ENCODE data around the gene PCID2. TPM values are rescaled to one million over a fixed set of nuclear protein-coding genes. Genes with fewer than 3 reads are reported as not detected.

PCID2 gene
- total and polyA plus RNA-seq, 5 donors from 2014 or later = 46.8 to 95.4 (median 82.1) TPM

DNA sequence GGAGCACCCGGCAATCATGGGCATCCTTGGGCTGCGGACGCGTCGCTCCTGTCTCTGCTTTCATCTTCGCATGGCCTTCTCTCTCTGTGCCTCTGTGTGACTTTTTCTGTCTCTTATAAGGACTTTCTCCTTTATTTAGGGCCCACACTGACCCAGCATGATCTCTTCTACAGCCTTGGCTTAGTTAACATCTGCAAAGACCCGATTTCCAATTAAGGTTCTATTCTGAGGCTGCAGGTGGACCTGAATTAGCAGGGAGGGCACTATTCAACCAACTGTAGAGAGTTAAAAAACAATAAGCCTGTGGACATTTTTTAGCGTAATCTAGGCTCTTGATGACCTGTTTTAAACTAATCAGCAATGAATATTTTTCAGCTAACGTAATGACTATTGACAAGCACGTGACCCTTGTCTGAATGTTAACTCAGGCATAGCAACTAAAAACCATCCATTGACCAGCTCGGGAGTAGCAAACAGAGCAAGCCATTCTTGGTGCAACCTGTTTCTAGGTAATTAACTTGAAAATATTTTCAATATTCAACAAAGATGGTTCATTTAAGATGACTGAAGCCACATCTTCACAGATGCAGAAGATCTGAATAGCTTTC is 70.7 kb downstream of the PCID2 start:
- Histone ChIP-seq H3K27me3 (ENCODE audit: control insufficient read depth, insufficient read depth, low read length) (peaks cover 2% of the 10 kb centered on the region), H3K9me3 (ENCODE audit: control insufficient read depth in 2 of 2, low read length in 2 of 2) (no peaks in the 10 kb centered on the region), H3K4me3 (ENCODE audit: low read depth, low read length) (no peak overlapping the region), H3K36me3 (ENCODE audit: control insufficient read depth, insufficient read depth, low read length) (no peaks in the 10 kb centered on the region), H3K27ac (ENCODE audit: insufficient read depth, low read length, poor library complexity, severe bottlenecking) (no peak overlapping the region), H3K4me1 (ENCODE audit: control insufficient read depth, insufficient read depth, low read length, poor library complexity, severe bottlenecking) (no peaks in the 10 kb centered on the region)
- peak overlapping the region in 1 of 3 donors; percentile 32 for H3K27ac Mint-ChIP-seq
- H3K4me1 Mint-ChIP-seq = no peaks in the 10 kb centered on the region
- no peaks in the 10 kb centered on the region for H3K36me3 Mint-ChIP-seq
- H3K27me3 Mint-ChIP-seq = peaks cover 30% of the 10 kb centered on the region
- ATAC-seq (ENCODE audit: low read depth in 2 of 2) (no peak), DNase-seq (no peak)
- peaks cover 0 to 2% (median 0%) of the 10 kb centered on the region in 7 donors for H3K9me3 Mint-ChIP-seq
- no peak overlapping the region for H3K4me3 Mint-ChIP-seq

DNA sequence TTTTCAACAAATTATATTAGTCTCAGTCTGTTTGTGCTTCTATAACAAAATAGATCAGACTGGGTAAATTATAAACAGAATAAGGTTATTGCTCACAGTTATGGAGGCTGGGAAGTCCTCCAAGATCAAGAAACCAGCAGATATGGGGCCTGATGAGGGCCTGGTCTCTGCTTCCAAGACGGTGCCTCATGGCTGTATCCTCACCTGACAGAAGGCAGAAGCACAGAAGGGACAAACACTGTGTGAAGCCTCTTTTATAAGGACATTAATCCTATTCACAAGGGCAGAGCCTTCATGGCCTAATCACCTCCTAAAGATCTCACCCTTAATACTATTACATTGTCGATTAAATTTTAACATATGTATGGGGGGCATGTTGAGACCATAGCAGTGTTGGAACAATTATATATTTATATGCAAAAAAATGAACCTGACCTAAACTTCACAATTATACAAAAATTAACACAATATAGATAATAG is 73.1 kb downstream of the PCID2 start:
- ATAC-seq (ENCODE audit: low read depth in 2 of 2) (no peak), DNase-seq (no peak)
- Mint-ChIP-seq H3K36me3 (no peaks in the 10 kb centered on the region), H3K27me3 (peaks cover 47% of the 10 kb centered on the region), H3K9me3 (peaks cover 0 to 2% (median 0%) of the 10 kb centered on the region in 7 donors), H3K27ac (no peak overlapping the region), H3K4me1 (no peaks in the 10 kb centered on the region), H3K4me3 (no peak overlapping the region)
- Histone ChIP-seq H3K9me3 (ENCODE audit: control insufficient read depth in 2 of 2, low read length in 2 of 2) (no peaks in the 10 kb centered on the region), H3K27ac (ENCODE audit: insufficient read depth, low read length, poor library complexity, severe bottlenecking) (no peak overlapping the region), H3K27me3 (ENCODE audit: control insufficient read depth, insufficient read depth, low read length) (peaks cover 15% of the 10 kb centered on the region), H3K4me1 (ENCODE audit: control insufficient read depth, insufficient read depth, low read length, poor library complexity, severe bottlenecking) (no peaks in the 10 kb centered on the region), H3K4me3 (ENCODE audit: low read depth, low read length) (no peak overlapping the region), H3K36me3 (ENCODE audit: control insufficient read depth, insufficient read depth, low read length) (no peaks in the 10 kb centered on the region)

DNA sequence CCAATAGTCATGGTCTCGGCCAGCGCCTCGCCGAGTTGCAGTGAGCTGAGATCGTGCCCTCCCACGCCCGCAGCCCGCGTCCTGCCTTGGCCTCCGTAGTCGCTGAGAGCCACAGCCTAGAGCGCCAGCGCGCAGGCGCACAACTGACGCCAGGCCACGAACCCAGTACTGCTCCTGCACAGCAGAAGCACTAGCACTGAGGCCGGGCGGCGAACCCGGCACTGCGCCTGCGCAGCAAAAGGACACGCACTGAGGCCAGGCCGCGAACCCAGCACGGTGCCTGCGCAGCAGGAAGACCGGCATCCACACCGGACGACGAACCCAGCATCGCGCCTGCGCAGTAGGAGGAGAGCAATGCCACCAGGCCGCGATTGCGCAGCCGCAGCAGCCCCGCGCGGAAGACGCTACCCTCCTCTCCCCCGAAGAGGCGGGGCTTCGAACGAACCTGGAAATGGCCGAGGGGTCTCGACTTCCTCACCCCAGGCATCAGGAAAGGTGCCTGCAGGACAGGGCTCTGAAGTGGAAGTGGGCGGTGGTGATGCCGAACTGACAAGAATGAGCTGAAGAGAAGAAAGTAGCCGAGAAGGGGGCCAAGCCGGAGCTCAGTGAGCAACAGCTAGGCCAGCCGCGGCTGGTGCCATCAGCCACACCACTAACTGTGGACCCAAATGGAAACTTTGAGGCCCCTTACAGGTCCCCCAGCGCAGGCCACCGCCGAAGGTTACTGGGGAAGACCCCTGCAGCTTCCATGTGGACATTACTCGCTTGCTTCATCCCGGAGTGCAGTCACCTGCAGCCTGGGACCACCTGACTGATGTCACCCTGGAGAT is 78.3 kb downstream of the PCID2 start:
- peaks cover 0 to 5% (median 0%) of the 10 kb centered on the region in 4 donors for H3K4me1 Mint-ChIP-seq
- H3K36me3 ChIP-seq (ENCODE audit: control insufficient read depth, insufficient read depth, low read length) = no peaks in the 10 kb centered on the region
- H3K27ac Mint-ChIP-seq = no peak overlapping the region
- H3K27me3 Mint-ChIP-seq = peaks cover 45% of the 10 kb centered on the region
- H3K27me3 ChIP-seq (ENCODE audit: control insufficient read depth, insufficient read depth, low read length) = peaks cover 22% of the 10 kb centered on the region
- peak overlapping the region in 1 of 4 donors; percentile 41 for H3K4me3 Mint-ChIP-seq
- ATAC-seq (ENCODE audit: low read depth in 2 of 2) = peak in 1 of 2 donors; percentile 39
- no peaks in the 10 kb centered on the region for H3K9me3 ChIP-seq (ENCODE audit: control insufficient read depth in 2 of 2, low read length in 2 of 2)
- H3K27ac ChIP-seq (ENCODE audit: insufficient read depth, low read length, poor library complexity, severe bottlenecking) = no peak overlapping the region
- peak in 1 of 3 donors; percentile 38 for DNase-seq
- H3K4me3 ChIP-seq (ENCODE audit: low read depth, low read length) = no peak overlapping the region
- peaks cover 5% of the 10 kb centered on the region for H3K4me1 ChIP-seq (ENCODE audit: control insufficient read depth, insufficient read depth, low read length, poor library complexity, severe bottlenecking)
- peaks cover 0 to 8% (median 0%) of the 10 kb centered on the region in 7 donors for H3K9me3 Mint-ChIP-seq
- no peaks in the 10 kb centered on the region for H3K36me3 Mint-ChIP-seq

DNA sequence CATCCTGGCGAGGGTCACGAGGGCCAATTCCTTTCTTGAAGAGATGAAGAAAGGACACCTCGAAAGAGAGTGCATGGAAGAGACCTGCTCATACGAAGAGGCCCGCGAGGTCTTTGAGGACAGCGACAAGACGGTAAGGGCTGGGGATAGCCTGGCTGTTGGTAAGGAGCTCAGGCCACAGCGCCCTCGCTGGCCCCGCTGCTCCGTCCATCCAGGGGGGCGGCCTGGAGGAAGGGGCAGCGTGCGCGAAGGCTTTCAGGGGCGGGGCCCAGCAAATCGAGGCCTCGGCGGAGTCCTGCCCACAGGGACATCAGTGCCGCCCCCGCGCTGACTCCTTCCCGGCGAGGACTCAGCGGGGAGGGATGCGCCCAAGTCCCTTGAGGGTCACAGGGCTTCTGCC is 79.0 kb downstream of the PCID2 start:
- H3K27ac ChIP-seq (ENCODE audit: insufficient read depth, low read length, poor library complexity, severe bottlenecking) = no peak overlapping the region
- no peaks in the 10 kb centered on the region for H3K36me3 ChIP-seq (ENCODE audit: control insufficient read depth, insufficient read depth, low read length)
- ATAC-seq (ENCODE audit: low read depth in 2 of 2) = no peak
- peak overlapping the region in 1 of 4 donors; percentile 73 for H3K4me3 Mint-ChIP-seq
- H3K9me3 Mint-ChIP-seq = peaks cover 0 to 6% (median 0%) of the 10 kb centered on the region in 7 donors
- peaks cover 22% of the 10 kb centered on the region for H3K27me3 ChIP-seq (ENCODE audit: control insufficient read depth, insufficient read depth, low read length)
- H3K27ac Mint-ChIP-seq = no peak overlapping the region
- H3K4me3 ChIP-seq (ENCODE audit: low read depth, low read length) = no peak overlapping the region
- peaks cover 5% of the 10 kb centered on the region for H3K4me1 ChIP-seq (ENCODE audit: control insufficient read depth, insufficient read depth, low read length, poor library complexity, severe bottlenecking)
- DNase-seq = no peak
- H3K4me1 Mint-ChIP-seq = peaks cover 0 to 5% (median 0%) of the 10 kb centered on the region in 4 donors
- H3K9me3 ChIP-seq (ENCODE audit: control insufficient read depth in 2 of 2, low read length in 2 of 2) = no peaks in the 10 kb centered on the region
- H3K27me3 Mint-ChIP-seq = peaks cover 44% of the 10 kb centered on the region
- no peaks in the 10 kb centered on the region for H3K36me3 Mint-ChIP-seq

Other genes starting within 250 kb of the PCID2 start
- 22.2 TPM for gene MCF2L, start 239.5 kb downstream of the PCID2 start, total RNA-seq
- 1 to 10 TPM in 2 of 4 donors, under 1 TPM in 2; 0.34 to 1.5 (median 0.99) TPM for gene MCF2L, start 239.5 kb downstream of the PCID2 start, polyA plus RNA-seq
- not detected for gene F7, start 102.9 kb downstream of the PCID2 start, total RNA-seq
- gene F7, start 102.9 kb downstream of the PCID2 start, polyA plus RNA-seq = not detected
- not detected for gene F10, start 85.9 kb downstream of the PCID2 start, total RNA-seq
- gene F10, start 85.9 kb downstream of the PCID2 start, polyA plus RNA-seq = under 1 TPM in 1 of 4 donors, not detected in 3; 0.11 TPM
- gene PROZ, start 50.0 kb downstream of the PCID2 start, total RNA-seq = not detected
- under 1 TPM in 2 of 4 donors, not detected in 2; 0.15 TPM for gene PROZ, start 50.0 kb downstream of the PCID2 start, polyA plus RNA-seq
- gene CUL4A, start 944 bp upstream of the PCID2 start, total RNA-seq = 76.4 TPM
- gene CUL4A, start 944 bp upstream of the PCID2 start, polyA plus RNA-seq = 10 to 100 TPM; 46.5 to 54.7 (median 52.9) TPM
- gene LAMP1, start 88.6 kb upstream of the PCID2 start, total RNA-seq = 86.9 TPM
- gene LAMP1, start 88.6 kb upstream of the PCID2 start, polyA plus RNA-seq = 10 to 100 TPM; 19.3 to 25.9 (median 22.3) TPM
- not detected for gene GRTP1, start 155.5 kb upstream of the PCID2 start, total RNA-seq
- gene GRTP1, start 155.5 kb upstream of the PCID2 start, polyA plus RNA-seq = under 1 TPM in 3 of 4 donors, not detected in 1; 0.29 to 0.52 (median 0.44) TPM
- 0.57 TPM for gene ADPRHL1, start 244.8 kb upstream of the PCID2 start, total RNA-seq
- gene ADPRHL1, start 244.8 kb upstream of the PCID2 start, polyA plus RNA-seq = under 1 TPM in 3 of 4 donors, not detected in 1; 0.24 to 0.64 (median 0.54) TPM